ENCODE data around the gene SAFB.
"Not testable (repeated sequence)": the region's sequence is repeated elsewhere in the genome, so short reads cannot be mapped to it uniquely, and the experiment has no call there.

The SAFB gene

DNA sequence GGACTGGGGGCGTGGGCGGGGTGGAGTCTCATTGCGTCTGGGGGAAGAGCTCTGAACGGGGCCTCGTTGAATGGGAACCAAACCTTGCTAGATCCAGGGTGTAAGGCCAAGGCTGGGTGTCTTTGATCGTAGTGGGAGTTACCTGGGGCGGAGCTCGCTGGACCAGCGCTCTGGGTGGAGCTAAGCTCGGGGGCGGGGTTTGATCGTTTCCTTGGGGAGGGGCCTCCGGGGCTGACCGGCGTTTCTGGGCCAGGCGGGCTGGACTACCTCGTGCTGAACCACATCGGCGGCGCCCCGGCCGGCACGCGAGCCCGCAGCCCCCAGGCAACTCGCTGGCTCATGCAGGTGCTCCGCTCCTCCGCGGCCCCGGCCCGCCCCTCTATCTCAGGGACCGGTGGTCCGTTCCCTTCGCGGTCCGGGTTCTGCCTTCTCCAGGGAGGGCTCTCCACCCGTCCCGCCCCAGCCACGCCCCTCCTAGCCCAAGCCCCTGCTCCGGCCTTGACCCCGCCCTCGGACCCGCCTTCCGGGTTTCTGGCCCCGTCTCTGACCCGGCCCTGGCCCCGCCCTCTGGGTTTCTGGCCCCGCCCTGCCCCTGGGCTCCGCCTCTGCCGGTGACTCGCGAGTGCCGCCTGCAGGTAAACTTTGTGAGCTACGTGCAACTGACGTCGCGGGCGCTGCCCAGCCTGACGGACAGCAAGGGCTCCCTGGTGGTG lies 63.9 kb downstream of the SAFB start:
- H3K9me3 ChIP-seq (ENCODE audit: insufficient read depth, low read length, severe bottlenecking): no peaks in the 10 kb centered on the region
- H2AFZ ChIP-seq (ENCODE audit: low read depth, low read length): peak overlapping the region; percentile 91
- no peaks in the 10 kb centered on the region for H3K27me3 ChIP-seq (ENCODE audit: insufficient read depth, low read length, poor library complexity)
- peak overlapping the region; percentile 61 for H3K9ac ChIP-seq (ENCODE audit: low read depth, low read length)
- peak overlapping the region; percentile 19 to 66; a peak in 3 of 4 replicates for H3K4me3 ChIP-seq (ENCODE audit: low read depth in 1 of 2, low read length in 2 of 2)
- TF ChIP-seq, protein P1, sequence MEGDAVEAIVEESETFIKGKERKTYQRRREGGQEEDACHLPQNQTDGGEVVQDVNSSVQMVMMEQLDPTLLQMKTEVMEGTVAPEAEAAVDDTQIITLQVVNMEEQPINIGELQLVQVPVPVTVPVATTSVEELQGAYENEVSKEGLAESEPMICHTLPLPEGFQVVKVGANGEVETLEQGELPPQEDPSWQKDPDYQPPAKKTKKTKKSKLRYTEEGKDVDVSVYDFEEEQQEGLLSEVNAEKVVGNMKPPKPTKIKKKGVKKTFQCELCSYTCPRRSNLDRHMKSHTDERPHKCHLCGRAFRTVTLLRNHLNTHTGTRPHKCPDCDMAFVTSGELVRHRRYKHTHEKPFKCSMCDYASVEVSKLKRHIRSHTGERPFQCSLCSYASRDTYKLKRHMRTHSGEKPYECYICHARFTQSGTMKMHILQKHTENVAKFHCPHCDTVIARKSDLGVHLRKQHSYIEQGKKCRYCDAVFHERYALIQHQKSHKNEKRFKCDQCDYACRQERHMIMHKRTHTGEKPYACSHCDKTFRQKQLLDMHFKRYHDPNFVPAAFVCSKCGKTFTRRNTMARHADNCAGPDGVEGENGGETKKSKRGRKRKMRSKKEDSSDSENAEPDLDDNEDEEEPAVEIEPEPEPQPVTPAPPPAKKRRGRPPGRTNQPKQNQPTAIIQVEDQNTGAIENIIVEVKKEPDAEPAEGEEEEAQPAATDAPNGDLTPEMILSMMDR (IDR thresholded peaks at IDR 0.05; ENCODE audit: borderline replicate concordance, extremely low read depth, low read length, poor library complexity, severe bottlenecking): peak; percentile 85
- no peak for TF ChIP-seq EZH2 (IDR thresholded peaks at IDR 0.05; ENCODE audit: borderline replicate concordance, low read depth, low read length, severe bottlenecking)
- ATAC-seq (ENCODE audit: insufficient read depth, low read depth): peak; percentile 64
- peak; percentile 97 for DNase-seq
- peaks cover 17% of the 10 kb centered on the region for H3K79me2 ChIP-seq (ENCODE audit: insufficient read depth, low read length)
- H3K4me1 ChIP-seq (ENCODE audit: insufficient read depth, low read length): peaks cover 31% of the 10 kb centered on the region
- H3K4me2 ChIP-seq (ENCODE audit: insufficient read depth, low read length): peak overlapping the region; percentile 78
- peaks cover 16% of the 10 kb centered on the region for H3K36me3 ChIP-seq (ENCODE audit: insufficient read depth, low read length)
- H3K27ac ChIP-seq (ENCODE audit: low read length): peak overlapping the region; percentile 71
- peaks cover 16% of the 10 kb centered on the region for H4K20me1 ChIP-seq (ENCODE audit: insufficient read depth, low read length)

DNA sequence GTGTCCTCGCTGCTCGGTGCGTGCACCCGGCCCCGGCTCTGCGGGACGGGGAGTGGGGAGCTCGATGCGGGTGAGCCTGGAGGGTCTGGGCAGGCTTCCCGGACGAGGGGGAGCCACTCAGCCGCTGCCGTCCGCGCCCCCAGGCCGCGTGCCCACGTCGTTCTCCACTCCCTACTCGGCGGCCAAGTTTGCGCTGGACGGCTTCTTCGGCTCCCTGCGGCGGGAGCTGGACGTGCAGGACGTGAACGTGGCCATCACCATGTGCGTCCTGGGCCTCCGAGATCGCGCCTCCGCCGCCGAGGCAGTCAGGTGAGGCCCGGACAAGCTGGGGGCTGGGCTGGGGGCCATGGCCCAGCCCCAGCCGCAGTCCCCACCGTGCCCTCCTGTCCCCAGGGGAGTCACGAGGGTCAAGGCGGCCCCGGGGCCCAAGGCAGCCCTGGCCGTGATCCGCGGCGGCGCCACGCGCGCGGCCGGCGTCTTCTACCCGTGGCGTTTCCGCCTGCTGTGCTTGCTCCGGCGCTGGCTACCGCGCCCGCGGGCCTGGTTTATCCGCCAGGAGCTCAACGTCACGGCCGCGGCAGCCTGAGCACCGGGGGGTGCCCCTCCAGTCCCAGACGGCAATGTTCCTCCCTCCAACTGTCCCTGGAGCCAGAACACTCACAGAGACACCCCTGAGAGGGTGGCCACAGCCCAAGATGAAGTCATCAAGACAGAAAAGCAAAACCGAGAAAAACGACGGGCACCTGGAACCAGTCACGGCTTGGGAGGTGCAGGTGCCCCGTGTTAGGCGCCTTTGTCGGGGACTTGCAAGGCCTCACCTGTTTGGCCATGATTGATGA lies 64.7 kb downstream of the SAFB start:
- TF ChIP-seq, protein P1 (IDR thresholded peaks at IDR 0.05; ENCODE audit: borderline replicate concordance, extremely low read depth, low read length, poor library complexity, severe bottlenecking): peak; percentile 2
- no peak for TF ChIP-seq EZH2 (IDR thresholded peaks at IDR 0.05; ENCODE audit: borderline replicate concordance, low read depth, low read length, severe bottlenecking)
- peak overlapping the region; percentile 61; the same call in 1 of the 2 replicates for H3K9ac ChIP-seq (ENCODE audit: low read depth, low read length)
- H3K27me3 ChIP-seq (ENCODE audit: insufficient read depth, low read length, poor library complexity): no peaks in the 10 kb centered on the region
- peak overlapping the region; percentile 71 for H3K27ac ChIP-seq (ENCODE audit: low read length)
- peaks cover 34% of the 10 kb centered on the region for H3K4me1 ChIP-seq (ENCODE audit: insufficient read depth, low read length)
- peak overlapping the region; percentile 78 for H3K4me2 ChIP-seq (ENCODE audit: insufficient read depth, low read length)
- peaks cover 23% of the 10 kb centered on the region for H3K36me3 ChIP-seq (ENCODE audit: insufficient read depth, low read length)
- peak overlapping the region; percentile 19 to 66; a peak in 3 of 4 replicates for H3K4me3 ChIP-seq (ENCODE audit: low read depth in 1 of 2, low read length in 2 of 2)
- ATAC-seq (ENCODE audit: insufficient read depth, low read depth) (no peak), DNase-seq (no peak)
- peaks cover 23% of the 10 kb centered on the region for H4K20me1 ChIP-seq (ENCODE audit: insufficient read depth, low read length)
- peak overlapping the region; percentile 91 for H2AFZ ChIP-seq (ENCODE audit: low read depth, low read length)
- peaks cover 25% of the 10 kb centered on the region for H3K79me2 ChIP-seq (ENCODE audit: insufficient read depth, low read length)
- H3K9me3 ChIP-seq (ENCODE audit: insufficient read depth, low read length, severe bottlenecking): no peaks in the 10 kb centered on the region

DNA sequence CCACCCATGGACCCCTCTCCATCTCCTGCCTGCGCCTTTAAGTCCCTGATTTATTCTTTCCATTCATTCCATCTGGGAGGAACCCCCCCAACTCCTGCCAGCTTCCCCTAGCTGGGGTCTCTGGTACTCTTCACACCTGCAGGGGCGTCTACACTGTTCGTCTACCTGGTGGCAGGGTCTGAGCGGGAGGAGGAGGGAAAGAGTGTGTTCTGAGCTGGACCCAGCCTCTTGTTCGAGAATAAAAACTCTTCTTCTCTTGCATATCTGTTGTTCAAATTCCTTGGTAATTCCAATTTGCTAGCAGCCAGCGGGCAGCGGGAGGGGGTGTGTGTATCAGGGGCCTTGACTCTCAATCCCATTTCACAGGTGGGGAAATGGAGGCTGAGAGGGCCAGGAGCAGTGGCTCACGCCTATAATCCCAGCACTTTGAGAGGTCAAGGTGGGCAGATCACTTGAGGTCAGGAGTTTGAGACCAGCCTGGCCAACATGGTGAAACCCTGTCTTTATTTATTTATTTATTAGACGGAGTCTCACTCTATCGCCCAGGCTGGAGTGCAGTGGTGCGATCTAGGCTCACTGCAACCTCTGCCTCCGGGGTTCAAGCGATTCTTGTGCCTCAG lies 65.5 kb downstream of the SAFB start:
- H3K4me2 ChIP-seq (ENCODE audit: insufficient read depth, low read length): not testable (repeated sequence)

More for the DNA sequence above, 65.5 kb downstream of the SAFB start:
- not testable (repeated sequence) for H3K9me3 ChIP-seq (ENCODE audit: insufficient read depth, low read length, severe bottlenecking); H3K9ac ChIP-seq (ENCODE audit: low read depth, low read length); H3K4me3 ChIP-seq (ENCODE audit: low read depth in 1 of 2, low read length in 2 of 2); H2AFZ ChIP-seq (ENCODE audit: low read depth, low read length); ATAC-seq (ENCODE audit: insufficient read depth, low read depth); H3K27ac ChIP-seq (ENCODE audit: low read length); H3K27me3 ChIP-seq (ENCODE audit: insufficient read depth, low read length, poor library complexity); DNase-seq
- peaks cover 31% of the 10 kb centered on the region for H3K36me3 ChIP-seq (ENCODE audit: insufficient read depth, low read length)
- H4K20me1 ChIP-seq (ENCODE audit: insufficient read depth, low read length): peaks cover 31% of the 10 kb centered on the region
- peaks cover 33% of the 10 kb centered on the region for H3K79me2 ChIP-seq (ENCODE audit: insufficient read depth, low read length)
- H3K4me1 ChIP-seq (ENCODE audit: insufficient read depth, low read length): peaks cover 42% of the 10 kb centered on the region

Measured in DND-41 (cell line).